K562 (cell line): ENCODE data around the gene RPL14. TPM values are rescaled to one million over a fixed set of nuclear protein-coding genes. Genes with fewer than 3 reads are reported as not detected.

Experiments used
- ADNP ChIP-seq: fragments of 200-800 bp; sonication (Bioruptor generic); IDR thresholded peaks from 2 replicates; pipeline ENCODE4 v1.6.1; 2016; ENCODE audit warnings: missing genetic modification characterization, missing compliant biosample characterization
- ARHGAP35 ChIP-seq: fragments of 450-650 bp; IDR thresholded peaks from 2 replicates; pipeline ENCODE4 v1.6.1; 2018; ENCODE audit not compliant: partially characterized antibody
- BACH1 ChIP-seq: fragments of 200-800 bp; sonication (Bioruptor generic); IDR thresholded peaks from 2 replicates; pipeline ENCODE4 v1.6.1; 2016; ENCODE audit warnings: missing genetic modification characterization, missing compliant biosample characterization
- C11orf30 ChIP-seq: fragments of 450-650 bp; IDR thresholded peaks from 2 replicates; pipeline ENCODE4 v1.6.1; 2016; ENCODE audit warnings: low read depth, mild to moderate bottlenecking
- CREB1 ChIP-seq, 2 experiments: sonication (generic) in 1 of 2; formaldehyde crosslinking in 1 of 2; IDR thresholded peaks; 2 replicates each; pipeline versions ENCODE4 v1.6.1 to v1.8.0; 2012 to 2022; ENCODE audit warnings: inconsistent platforms in 1 of 2, mild to moderate bottlenecking in 1 of 2, missing genetic modification reagents in 1 of 2, moderate library complexity in 1 of 2
- CSDE1 ChIP-seq, 2 experiments: fragments of 450-650 bp; IDR thresholded peaks; 2 replicates each; pipeline ENCODE4 v1.6.1; 2016; ENCODE audit warnings: mild to moderate bottlenecking in 1 of 2
- DLX4 ChIP-seq: fragments of 250-450 bp; sonication (Bioruptor Pico); IDR thresholded peaks from 2 replicates; pipeline ENCODE4 v1.6.1; 2021; ENCODE audit warnings: mild to moderate bottlenecking
- FOXA1 ChIP-seq: fragments of 450-650 bp; IDR thresholded peaks from 2 replicates; pipeline ENCODE4 v1.6.1; 2016; ENCODE audit warnings: mild to moderate bottlenecking, borderline replicate concordance
- HDAC1 ChIP-seq, 2 experiments: fragments of 450-650 bp; IDR thresholded peaks; 2 replicates each; pipeline ENCODE4 v1.6.1; 2016 to 2017; ENCODE audit warnings: inconsistent platforms in 1 of 2, mild to moderate bottlenecking in 1 of 2, moderate library complexity in 1 of 2
- HEY1 ChIP-seq: fragments of 250-450 bp; sonication (Bioruptor Pico); IDR thresholded peaks from 2 replicates; pipeline ENCODE4 v1.5.0; 2020; ENCODE audit warnings: mild to moderate bottlenecking, moderate library complexity, borderline replicate concordance
- MITF ChIP-seq: IDR thresholded peaks from 2 replicates; pipeline ENCODE4 v1.6.1; 2014; ENCODE audit warnings: antibody characterized with exemption
- MXI1 ChIP-seq: IDR thresholded peaks from 2 replicates; pipeline ENCODE4 v1.6.1; 2011; ENCODE audit warnings: low read depth, mild to moderate bottlenecking, improper control_type of control experiment, low read length
- RBM15 ChIP-seq: fragments of 200-400 bp; formaldehyde crosslinking; IDR thresholded peaks from 2 replicates; pipeline ENCODE4 v1.6.1; 2018; ENCODE audit warnings: mild to moderate bottlenecking, low read length, moderate library complexity; ENCODE audit not compliant: insufficient read depth
- SMAD2 ChIP-seq: fragments of 150-350 bp; IDR thresholded peaks from 2 replicates; pipeline ENCODE4 v1.6.1; 2014; ENCODE audit warnings: low read depth, mild to moderate bottlenecking, low read length
- SMARCA4 ChIP-seq: fragments of 450-650 bp; IDR thresholded peaks from 2 replicates; pipeline ENCODE4 v1.6.1; 2016
- SNAPC5 ChIP-seq: fragments of 250-450 bp; sonication (Bioruptor Pico); IDR thresholded peaks from 2 replicates; pipeline ENCODE4 v1.8.0; 2021; ENCODE audit warnings: moderate library complexity, mild to moderate bottlenecking, inconsistent platforms
- SREBF1 ChIP-seq: fragments of 150-350 bp; IDR thresholded peaks from 2 replicates; pipeline ENCODE4 v1.6.1; 2014; ENCODE audit warnings: antibody characterized with exemption, low read depth, low read length, borderline replicate concordance
- TAF15 ChIP-seq: fragments of 200-400 bp; formaldehyde crosslinking; IDR thresholded peaks from 2 replicates; pipeline ENCODE4 v1.6.1; 2017; ENCODE audit warnings: mild to moderate bottlenecking, low read depth, low read length, moderate library complexity
- TCF7L2 ChIP-seq: fragments of 150-350 bp; IDR thresholded peaks from 2 replicates; pipeline ENCODE4 v1.6.1; 2016; ENCODE audit warnings: low read depth, mild to moderate bottlenecking, low read length, moderate library complexity
- TEAD1 ChIP-seq, 2 experiments: fragments of 450-650 bp in 1 of 2; sonication (generic) in 1 of 2; formaldehyde crosslinking; IDR thresholded peaks; 2 replicates each; pipeline versions ENCODE4 v1.4.0 to v1.8.0; 2020 to 2022; ENCODE audit warnings: mild to moderate bottlenecking in 2 of 2, missing genetic modification reagents in 1 of 2
- TEAD4 ChIP-seq, 2 experiments: sonication (generic) in 1 of 2; formaldehyde crosslinking in 1 of 2; IDR thresholded peaks; 2 replicates each; pipeline versions ENCODE4 v1.6.1 to v1.8.0; 2012 to 2022; ENCODE audit warnings: borderline replicate concordance in 1 of 2, inconsistent platforms in 1 of 2, low read length in 1 of 2, mild to moderate bottlenecking in 1 of 2, missing genetic modification reagents in 1 of 2
- ZBTB5 ChIP-seq: fragments of 450-650 bp; IDR thresholded peaks from 2 replicates; pipeline ENCODE4 v1.6.1; 2017; ENCODE audit warnings: antibody characterized with exemption
- ZC3H11A ChIP-seq: IDR thresholded peaks from 2 replicates; pipeline ENCODE4 v1.6.1; 2012; ENCODE audit warnings: low read depth, low read length, improper control_type of control experiment
- ZNF253 ChIP-seq: fragments of 250-450 bp; sonication (Bioruptor Pico); conservative IDR thresholded peaks from 2 replicates; pipeline ENCODE4 v1.6.1; 2021; ENCODE audit warnings: mild to moderate bottlenecking
- ZNF75A ChIP-seq: fragments of 450-650 bp; formaldehyde crosslinking; IDR thresholded peaks from 2 replicates; pipeline ENCODE4 v1.4.0; 2020; ENCODE audit warnings: mild to moderate bottlenecking
- polyA plus RNA-seq, 8 experiments: library from polyadenylated mRNA; depleted of rRNA in 4 of 8; stranded (reverse) in 5 of 8; unstranded in 3 of 8; fragments of >200 nt; fragmentation: Nextera tagmentation in 2 of 8; fragmentation: Illumina TruSeq in 1 of 8; extraction: Ambion mirVana in 2 of 8; extraction: Trizol in 1 of 8; gene quantifications; 2 replicates each; pipeline versions ENCODE4 v1.2.1 to v1.2.3, GENCODE V29; 2011 to 2014; ENCODE audit warnings: inconsistent platforms in 1 of 8, missing spikeins in 1 of 8
- total RNA-seq, 7 experiments: library from RNA; depleted of rRNA in 6 of 7; stranded (reverse); fragments of >200 nt in 6 of 7; fragmentation: Illumina TruSeq in 2 of 7; extraction: Trizol in 2 of 7; gene quantifications; 2 replicates each; pipeline versions ENCODE4 v1.2.1 to v1.2.3, GENCODE V29; 2011 to 2021; ENCODE audit warnings: low replicate concordance in 1 of 7

RPL14 gene
- total and polyA plus RNA-seq, 9 of the 15 experiments (the other 6 are each of a cell fraction or from before 2014, with no cell fraction given) = 851 to 4,649 (median 2,133) TPM

- TF ChIP-seq TEAD4 (IDR thresholded peaks at IDR 0.05; ENCODE audit: low read length) = no peak
- no peak for TF ChIP-seq TEAD4 (CRISPR knock-in tag; IDR thresholded peaks at IDR 0.05; ENCODE audit: borderline replicate concordance)
- TF ChIP-seq SNAPC5 (CRISPR knock-in tag) = no peak
- no peak for TF ChIP-seq RBM15
- TF ChIP-seq ZNF253 = no peak
- no peak for TF ChIP-seq TCF7L2
- TF ChIP-seq FOXA1 = no peak
- TF ChIP-seq DLX4 = no peak
- no peak for TF ChIP-seq SREBF1
- TF ChIP-seq HDAC1 (IDR thresholded peaks at IDR 0.05) = peak in 1 of 2 experiments; percentile 96; a peak in 2 of 4 replicates
- TF ChIP-seq CSDE1 (IDR thresholded peaks at IDR 0.05) = peak in 1 of 2 experiments; percentile 48; a peak in 2 of 4 replicates
- no peak for TF ChIP-seq HEY1 (CRISPR knock-in tag)
- no peak for TF ChIP-seq TAF15
- no peak for TF ChIP-seq SMAD2
- TF ChIP-seq ZBTB5 = no peak
- peak; percentile 11 to 87; a peak in 1 of 4 replicates for TF ChIP-seq TEAD1 (CRISPR knock-in tag; IDR thresholded peaks at IDR 0.05)
- no peak for TF ChIP-seq BACH1
- TF ChIP-seq ADNP (tag) = no peak
- TF ChIP-seq C11orf30 = peak; percentile 96
- TF ChIP-seq MXI1 = peak; percentile 36
- no peak for TF ChIP-seq ARHGAP35
- no peak for TF ChIP-seq ZNF75A (CRISPR knock-in tag)
- no peak for TF ChIP-seq ZC3H11A
- peak; percentile 54 for TF ChIP-seq MITF
- TF ChIP-seq SMARCA4 = no peak; the same call in 1 of the 2 replicates
- TF ChIP-seq CREB1 (IDR thresholded peaks at IDR 0.05) = peak; percentile 65; the same call in 1 of the 2 replicates
- peak; percentile 83 for TF ChIP-seq CREB1 (CRISPR knock-in tag; IDR thresholded peaks at IDR 0.05)
These were observed at the start of gene RPL14 (continued) for GRCh38 chr3:40456940-40457823.
